K562 (cell line): ENCODE results near the gene TEPSIN. TPM values are rescaled to one million over a fixed set of nuclear protein-coding genes. Genes with fewer than 3 reads are reported as not detected.

Experiments used
- BHLHE40 ChIP-seq: IDR thresholded peaks from 2 replicates; pipeline ENCODE4 v1.6.1; 2011; ENCODE audit warnings: low read length, improper control_type of control experiment
- E2F6 ChIP-seq, 2 experiments: IDR thresholded peaks; 2 replicates each; pipeline ENCODE4 v1.6.1; 2011; ENCODE audit warnings: borderline replicate concordance in 1 of 2, control low read depth in 1 of 2, low read depth in 1 of 2, low read length in 1 of 2, mild to moderate bottlenecking in 1 of 2, mixed read lengths in 1 of 2, moderate library complexity in 1 of 2; ENCODE audit not compliant: insufficient read depth in 1 of 2, insufficient read length in 1 of 2, poor library complexity in 1 of 2, severe bottlenecking in 1 of 2; ENCODE audit errors: extremely low read depth in 1 of 2
- GATAD2A ChIP-seq: fragments of 450-650 bp; IDR thresholded peaks from 2 replicates; pipeline ENCODE4 v1.6.1; 2017
- HDAC1 ChIP-seq, 2 experiments: fragments of 450-650 bp; IDR thresholded peaks; 2 replicates each; pipeline ENCODE4 v1.6.1; 2016 to 2017; ENCODE audit warnings: inconsistent platforms in 1 of 2, mild to moderate bottlenecking in 1 of 2, moderate library complexity in 1 of 2
- MCM2 ChIP-seq: fragments of 450-650 bp; IDR thresholded peaks from 2 replicates; pipeline ENCODE4 v1.6.1; 2017; ENCODE audit warnings: low read depth, mild to moderate bottlenecking
- PHB2 ChIP-seq: fragments of 450-650 bp; IDR thresholded peaks from 2 replicates; pipeline ENCODE4 v1.6.1; 2017; ENCODE audit warnings: low read depth
- SMARCB1 ChIP-seq: IDR thresholded peaks from 2 replicates; pipeline ENCODE4 v1.6.1; 2011; ENCODE audit warnings: improper control_type of control experiment, low read depth; ENCODE audit not compliant: insufficient read length
- THAP12 ChIP-seq: fragments of 250-450 bp; sonication (Bioruptor Pico); IDR thresholded peaks from 2 replicates; pipeline ENCODE4 v1.9.0; 2021; ENCODE audit warnings: mild to moderate bottlenecking, inconsistent platforms
- USF1 ChIP-seq: sonication (generic); formaldehyde crosslinking; IDR thresholded peaks from 2 replicates; pipeline ENCODE4 v1.9.0; 2022; ENCODE audit warnings: mild to moderate bottlenecking, missing genetic modification reagents
- USF2 ChIP-seq: sonication (generic); formaldehyde crosslinking; IDR thresholded peaks from 2 replicates; pipeline ENCODE4 v1.5.0; 2020; ENCODE audit warnings: missing genetic modification reagents
- ZC3H11A ChIP-seq: IDR thresholded peaks from 2 replicates; pipeline ENCODE4 v1.6.1; 2012; ENCODE audit warnings: low read depth, low read length, improper control_type of control experiment
- ZFX ChIP-seq: sonication (generic); formaldehyde crosslinking; IDR thresholded peaks from 2 replicates; pipeline ENCODE4 v1.8.0; 2022; ENCODE audit warnings: mild to moderate bottlenecking, missing genetic modification reagents, moderate library complexity
- ZNF124 ChIP-seq: sonication (generic); formaldehyde crosslinking; IDR thresholded peaks from 2 replicates; pipeline ENCODE4 v1.8.1; 2022; ENCODE audit warnings: missing genetic modification reagents
- polyA plus RNA-seq, 8 experiments: library from polyadenylated mRNA; depleted of rRNA in 4 of 8; stranded (reverse) in 5 of 8; unstranded in 3 of 8; fragments of >200 nt; fragmentation: Nextera tagmentation in 2 of 8; fragmentation: Illumina TruSeq in 1 of 8; extraction: Ambion mirVana in 2 of 8; extraction: Trizol in 1 of 8; gene quantifications; 2 replicates each; pipeline versions ENCODE4 v1.2.1 to v1.2.3, GENCODE V29; 2011 to 2014; ENCODE audit warnings: inconsistent platforms in 1 of 8, missing spikeins in 1 of 8
- total RNA-seq, 7 experiments: library from RNA; depleted of rRNA in 6 of 7; stranded (reverse); fragments of >200 nt in 6 of 7; fragmentation: Illumina TruSeq in 2 of 7; extraction: Trizol in 2 of 7; gene quantifications; 2 replicates each; pipeline versions ENCODE4 v1.2.1 to v1.2.3, GENCODE V29; 2011 to 2021; ENCODE audit warnings: low replicate concordance in 1 of 7
- TF ChIP-seq, protein P1 (sequence below): fragments of 200-800 bp; sonication (Bioruptor generic); IDR thresholded peaks from 2 replicates; pipeline ENCODE4 v1.6.1; 2017; ENCODE audit warnings: missing genetic modification characterization, missing compliant biosample characterization
- TF ChIP-seq, protein P2 (sequence below): fragments of 250-450 bp; sonication (Bioruptor Pico); IDR thresholded peaks from 2 replicates; pipeline ENCODE4 v1.9.0; 2021; ENCODE audit warnings: mild to moderate bottlenecking
- TF ChIP-seq, protein P3 (sequence below): fragments of 450-650 bp; formaldehyde crosslinking; IDR thresholded peaks from 2 replicates; pipeline ENCODE4 v1.4.0; 2022; ENCODE audit warnings: missing genetic modification characterization

The TEPSIN gene
- total and polyA plus RNA-seq, 9 of the 15 experiments (the other 6 are each of a cell fraction or from before 2014, with no cell fraction given), result 0.80 to 29.8 (median 5.3) TPM

- peak; percentile 18 to 47 for TF ChIP-seq E2F6 (IDR thresholded peaks at IDR 0.05; ENCODE audit: borderline replicate concordance in 1 of 2, extremely low read depth in 1 of 2, insufficient read depth in 1 of 2, insufficient read length in 1 of 2, low read depth in 1 of 2, low read length in 1 of 2, poor library complexity in 1 of 2, severe bottlenecking in 1 of 2)
- no peak for TF ChIP-seq MCM2
- TF ChIP-seq BHLHE40, result no peak
- no peak for TF ChIP-seq USF1 (CRISPR knock-in tag)
- TF ChIP-seq, protein P1, sequence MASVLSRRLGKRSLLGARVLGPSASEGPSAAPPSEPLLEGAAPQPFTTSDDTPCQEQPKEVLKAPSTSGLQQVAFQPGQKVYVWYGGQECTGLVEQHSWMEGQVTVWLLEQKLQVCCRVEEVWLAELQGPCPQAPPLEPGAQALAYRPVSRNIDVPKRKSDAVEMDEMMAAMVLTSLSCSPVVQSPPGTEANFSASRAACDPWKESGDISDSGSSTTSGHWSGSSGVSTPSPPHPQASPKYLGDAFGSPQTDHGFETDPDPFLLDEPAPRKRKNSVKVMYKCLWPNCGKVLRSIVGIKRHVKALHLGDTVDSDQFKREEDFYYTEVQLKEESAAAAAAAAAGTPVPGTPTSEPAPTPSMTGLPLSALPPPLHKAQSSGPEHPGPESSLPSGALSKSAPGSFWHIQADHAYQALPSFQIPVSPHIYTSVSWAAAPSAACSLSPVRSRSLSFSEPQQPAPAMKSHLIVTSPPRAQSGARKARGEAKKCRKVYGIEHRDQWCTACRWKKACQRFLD (CRISPR knock-in tag), result 0 out of 2 replicates have a peak, but pooled peaks have one; percentile 21
- TF ChIP-seq THAP12 (CRISPR knock-in tag), result peak; percentile 61; the same call in 1 of the 2 replicates
- TF ChIP-seq PHB2, result no peak
- TF ChIP-seq, protein P2, sequence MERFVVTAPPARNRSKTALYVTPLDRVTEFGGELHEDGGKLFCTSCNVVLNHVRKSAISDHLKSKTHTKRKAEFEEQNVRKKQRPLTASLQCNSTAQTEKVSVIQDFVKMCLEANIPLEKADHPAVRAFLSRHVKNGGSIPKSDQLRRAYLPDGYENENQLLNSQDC (CRISPR knock-in tag), result no peak
- TF ChIP-seq ZFX (CRISPR knock-in tag), result peak; percentile 69
- TF ChIP-seq, protein P3, sequence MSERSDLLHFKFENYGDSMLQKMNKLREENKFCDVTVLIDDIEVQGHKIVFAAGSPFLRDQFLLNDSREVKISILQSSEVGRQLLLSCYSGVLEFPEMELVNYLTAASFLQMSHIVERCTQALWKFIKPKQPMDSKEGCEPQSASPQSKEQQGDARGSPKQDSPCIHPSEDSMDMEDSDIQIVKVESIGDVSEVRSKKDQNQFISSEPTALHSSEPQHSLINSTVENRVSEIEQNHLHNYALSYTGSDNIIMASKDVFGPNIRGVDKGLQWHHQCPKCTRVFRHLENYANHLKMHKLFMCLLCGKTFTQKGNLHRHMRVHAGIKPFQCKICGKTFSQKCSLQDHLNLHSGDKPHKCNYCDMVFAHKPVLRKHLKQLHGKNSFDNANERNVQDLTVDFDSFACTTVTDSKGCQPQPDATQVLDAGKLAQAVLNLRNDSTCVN (CRISPR knock-in tag), result no peak
- TF ChIP-seq SMARCB1, result no peak
- TF ChIP-seq ZNF124 (CRISPR knock-in tag), result no peak
- no peak for TF ChIP-seq USF2 (CRISPR knock-in tag)
- peak in 1 of 2 experiments; percentile 37; a peak in 1 of 4 replicates for TF ChIP-seq HDAC1 (IDR thresholded peaks at IDR 0.05)
- no peak for TF ChIP-seq GATAD2A
- TF ChIP-seq ZC3H11A, result no peak
Measured at GRCh38 chr17:81238815-81239713, at the start of gene TEPSIN, which contains the start of gene NDUFAF8 (continued).
